GM12878 (cell line): Measurements from ENCODE around the gene SAFB.

ENCODE experiments used
- ATF2 ChIP-seq: IDR thresholded peaks from 2 replicates; pipeline ENCODE4 v1.6.1; 2012; ENCODE audit warnings: low read length, inconsistent platforms
- CTCF ChIP-seq, 3 experiments: IDR thresholded peaks in 2 of 3; conservative IDR thresholded peaks in 1 of 3; 2 replicates each; pipeline ENCODE4 v1.5.1; 2011; ENCODE audit warnings: low read depth in 3 of 3, low read length in 3 of 3, mild to moderate bottlenecking in 3 of 3, control low read depth in 2 of 3, moderate library complexity in 2 of 3, inconsistent platforms in 1 of 3, mixed read lengths in 1 of 3; ENCODE audit not compliant: control insufficient read depth in 2 of 3, insufficient read depth in 1 of 3; ENCODE audit errors: extremely low read depth in 1 of 3
- FOS ChIP-seq: IDR thresholded peaks from 3 replicates; pipeline ENCODE4 v1.6.1; 2011; ENCODE audit warnings: borderline replicate concordance; ENCODE audit not compliant: insufficient read length; ENCODE audit errors: extremely low read depth
- NFYA ChIP-seq: IDR thresholded peaks from 2 replicates; pipeline ENCODE4 v1.6.1; 2011; ENCODE audit warnings: low read depth, mild to moderate bottlenecking, low read length, improper control_type of control experiment, borderline replicate concordance
- RBBP5 ChIP-seq: fragments of 200-600 bp; sonication (generic); conservative IDR thresholded peaks from 2 replicates; pipeline ENCODE4 v1.6.1; 2016
- ZBTB40 ChIP-seq: fragments of 450-650 bp; IDR thresholded peaks from 2 replicates; pipeline ENCODE4 v1.6.1; 2016; ENCODE audit warnings: mild to moderate bottlenecking, moderate library complexity, borderline replicate concordance

GRCh38 chr19:5707576-5708575, 85.0 kb downstream of the SAFB start:
- TF ChIP-seq FOS, result no peak
- TF ChIP-seq ZBTB40, result no peak
- no peak for TF ChIP-seq NFYA
- no peak for TF ChIP-seq CTCF (IDR thresholded peaks at IDR 0.05 in 2 of 3, conservative IDR thresholded peaks at IDR 0.05 in 1 of 3; ENCODE audit: control insufficient read depth in 2 of 3, extremely low read depth in 1 of 3, insufficient read depth in 1 of 3, low read depth in 3 of 3, low read length in 3 of 3)
- no peak for TF ChIP-seq ATF2
- no peak for TF ChIP-seq RBBP5
